GM18873 (cell line): ENCODE measurements around the gene TTC7B.

Experiments used
- ATAC-seq: cut with Tn5 transposase; IDR thresholded peaks from one replicate; pipeline ENCODE4 v1.9.1; 2021; ENCODE audit warnings: mild to moderate bottlenecking, moderate library complexity, moderate number of reproducible peaks; ENCODE audit not compliant: unreplicated experiment, low FRiP score

Gene TTC7B

DNA sequence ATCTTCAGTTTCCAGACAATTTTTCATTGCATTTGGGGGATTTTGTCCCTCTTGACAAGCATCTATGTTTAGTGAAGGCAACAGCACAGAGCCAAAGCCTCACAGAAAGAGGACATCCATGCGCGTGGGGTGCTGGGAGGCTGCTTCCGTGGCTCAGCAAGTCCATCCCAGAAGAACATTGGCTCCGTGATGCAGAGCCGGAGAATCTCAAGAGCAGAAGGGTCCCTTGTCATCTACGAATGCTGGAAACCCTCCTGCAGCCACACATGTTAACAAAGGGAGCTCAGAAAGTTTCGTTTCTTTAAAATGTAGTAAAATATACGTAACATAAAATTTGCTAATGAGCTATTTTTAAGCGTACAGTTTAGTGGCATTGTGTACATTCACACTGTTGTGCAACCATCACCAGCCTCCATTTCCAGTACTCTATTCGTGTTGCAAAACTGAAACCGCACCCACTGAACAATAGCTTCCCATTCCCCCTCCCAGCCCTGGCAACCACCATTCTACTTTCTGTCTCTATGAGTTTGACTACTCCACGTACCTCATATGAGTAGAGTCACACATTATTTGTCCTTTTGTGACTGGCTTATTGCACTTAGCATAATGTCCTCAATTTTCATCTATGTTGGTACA, 185.9 kb downstream of the TTC7B start:
- no peak for ATAC-seq

DNA sequence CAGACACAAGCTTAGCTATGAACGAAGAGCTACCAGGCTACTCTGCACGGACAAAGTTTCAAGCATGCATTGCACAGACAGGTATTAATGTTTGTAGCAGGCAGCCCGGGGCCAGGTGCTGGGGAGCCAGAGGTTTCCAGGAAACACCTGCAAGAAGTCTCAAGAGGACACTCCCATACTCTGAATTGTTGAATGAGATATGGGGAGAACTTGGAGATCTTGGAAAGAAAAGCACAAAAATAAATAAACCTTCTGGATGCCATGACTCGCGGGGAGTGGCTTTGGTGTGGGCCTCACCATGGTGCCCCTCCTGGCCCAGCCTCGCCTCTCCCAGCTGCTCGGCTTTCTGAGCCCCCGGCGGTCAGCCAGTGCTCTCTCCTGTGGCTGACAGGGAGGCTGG, 186.8 kb downstream of the TTC7B start:
- ATAC-seq, result no peak

DNA sequence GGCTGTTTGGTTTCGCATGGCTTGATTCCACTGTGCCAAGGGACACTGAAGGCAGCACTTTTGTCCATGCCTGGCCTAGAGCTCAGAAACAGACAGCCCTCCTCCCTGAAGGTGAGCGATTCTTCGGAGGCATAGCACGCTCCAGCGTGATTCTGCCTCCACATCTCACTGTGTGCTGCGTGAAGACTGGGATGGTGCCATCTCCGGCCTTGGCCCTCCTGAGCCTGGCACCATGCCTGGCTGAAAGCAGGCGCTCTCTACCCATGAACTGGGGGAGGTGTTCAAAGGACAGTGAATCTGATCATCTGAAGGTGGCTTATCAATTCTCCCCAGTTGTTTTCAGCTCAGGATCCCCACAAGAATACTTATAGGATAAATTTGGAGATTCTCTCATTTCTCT, 187.4 kb downstream of the TTC7B start:
- ATAC-seq, result no peak

DNA sequence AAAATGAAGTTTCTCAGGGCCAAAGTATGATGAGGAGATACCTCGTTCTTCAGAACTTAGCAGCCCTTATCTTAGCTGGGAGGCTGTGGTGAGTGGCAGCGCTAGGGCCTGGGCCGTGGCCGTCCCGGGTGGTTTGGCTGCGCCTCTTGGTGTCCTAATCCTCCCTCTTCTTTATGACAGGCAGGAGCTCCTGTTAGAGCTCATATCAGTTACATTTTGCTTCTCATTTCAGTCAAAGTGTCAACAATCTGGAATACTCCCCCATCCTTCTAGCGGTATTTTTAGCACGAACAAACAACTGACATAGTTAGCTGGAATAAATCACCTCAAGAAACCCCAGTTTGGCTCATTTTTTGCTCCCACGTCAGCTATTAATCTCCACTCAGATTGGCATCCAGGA, 188.8 kb downstream of the TTC7B start:
- no peak for ATAC-seq

- ATAC-seq, result no peak
Measured at GRCh38 chr14:90626550-90626949, 189.7 kb downstream of the TTC7B start.

GRCh38 chr14:90625445-90625844, 190.8 kb downstream of the TTC7B start:
- no peak for ATAC-seq

DNA sequence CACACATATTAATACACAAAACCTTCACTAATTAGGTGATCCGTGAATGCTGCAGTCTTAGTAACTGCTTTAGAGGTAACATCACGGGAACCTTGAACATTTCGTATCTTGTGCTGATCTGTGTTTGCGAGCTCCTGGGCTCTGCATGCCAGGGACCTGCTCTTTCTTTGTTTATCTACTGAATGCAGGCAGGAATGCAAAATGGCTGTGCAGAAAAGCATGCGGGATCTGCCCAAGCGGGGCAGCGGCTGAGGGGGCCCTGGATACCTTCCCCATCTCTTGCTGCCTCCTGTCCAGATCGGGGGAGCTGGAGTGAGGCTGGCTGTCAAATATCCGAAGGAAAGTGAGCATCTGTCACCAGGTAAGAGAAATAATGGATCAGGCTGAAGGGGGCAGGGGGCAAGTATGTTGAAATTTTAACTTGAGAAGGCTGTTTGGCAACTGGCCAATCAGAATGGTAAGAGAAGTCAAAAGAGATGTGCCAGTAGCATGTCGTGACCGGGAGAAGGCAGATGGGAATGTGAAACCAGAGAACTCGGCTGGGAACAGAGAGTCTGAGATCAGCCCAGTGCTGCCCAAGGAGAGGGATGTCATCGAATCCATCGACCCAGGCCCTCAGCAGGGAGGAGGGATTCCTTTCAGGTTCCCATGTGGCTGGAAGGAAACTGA, 191.4 kb downstream of the TTC7B start:
- no peak for ATAC-seq

GRCh38 chr14:90624227-90624626, 192.0 kb downstream of the TTC7B start:
- ATAC-seq, result no peak

DNA sequence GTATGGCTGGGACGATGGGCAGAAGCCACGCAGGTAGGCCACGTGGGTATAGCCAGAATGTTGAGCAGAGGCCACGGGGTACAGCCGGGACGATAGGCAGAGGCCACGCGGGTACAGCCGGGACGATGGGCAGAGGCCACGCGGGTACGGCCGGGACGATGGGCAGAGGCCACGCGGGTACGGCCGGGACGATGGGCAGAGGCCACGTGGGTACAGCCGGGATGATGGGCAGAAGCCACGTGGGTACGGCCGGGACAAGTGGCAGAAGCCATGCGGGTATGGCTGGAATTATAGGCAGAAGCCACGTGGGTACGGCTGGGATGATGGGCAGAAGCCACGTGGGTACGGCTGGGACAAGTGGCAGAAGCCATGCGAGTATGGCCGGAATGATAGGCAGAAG, 195.0 kb downstream of the TTC7B start:
- no peak for ATAC-seq

DNA sequence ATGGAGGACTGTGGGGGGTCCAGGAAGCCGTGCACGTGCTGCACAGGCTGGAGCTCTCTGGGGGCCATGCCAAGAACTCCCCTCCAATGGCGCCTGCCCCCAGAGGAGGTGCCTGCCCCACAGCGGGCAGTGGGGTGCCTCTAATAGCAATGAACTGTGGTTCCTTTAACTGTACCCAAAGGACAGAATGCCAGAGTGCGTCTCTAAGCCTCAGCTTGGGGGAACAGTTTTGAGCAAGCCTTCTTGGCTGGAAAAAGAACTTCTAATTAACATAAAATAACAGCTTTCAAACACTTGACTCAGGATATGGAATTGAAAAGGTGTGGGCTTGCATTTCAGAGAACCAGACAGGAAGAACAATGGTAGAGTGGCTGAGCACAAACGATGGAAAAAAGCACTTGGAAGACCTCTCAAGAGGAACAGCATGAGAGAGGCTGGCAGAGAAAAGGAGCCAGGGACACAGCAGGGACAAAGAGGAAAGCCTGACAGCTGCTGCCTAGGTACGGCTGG, 195.6 kb downstream of the TTC7B start:
- no peak for ATAC-seq

- no peak for ATAC-seq
Measured at GRCh38 chr14:90619911-90620310, 196.3 kb downstream of the TTC7B start.

GRCh38 chr14:90617961-90618360, 198.3 kb downstream of the TTC7B start:
- no peak for ATAC-seq

GRCh38 chr14:90616881-90617280, 199.3 kb downstream of the TTC7B start:
- ATAC-seq, result no peak

GRCh38 chr14:90616313-90616712, 199.9 kb downstream of the TTC7B start:
- ATAC-seq, result no peak

DNA sequence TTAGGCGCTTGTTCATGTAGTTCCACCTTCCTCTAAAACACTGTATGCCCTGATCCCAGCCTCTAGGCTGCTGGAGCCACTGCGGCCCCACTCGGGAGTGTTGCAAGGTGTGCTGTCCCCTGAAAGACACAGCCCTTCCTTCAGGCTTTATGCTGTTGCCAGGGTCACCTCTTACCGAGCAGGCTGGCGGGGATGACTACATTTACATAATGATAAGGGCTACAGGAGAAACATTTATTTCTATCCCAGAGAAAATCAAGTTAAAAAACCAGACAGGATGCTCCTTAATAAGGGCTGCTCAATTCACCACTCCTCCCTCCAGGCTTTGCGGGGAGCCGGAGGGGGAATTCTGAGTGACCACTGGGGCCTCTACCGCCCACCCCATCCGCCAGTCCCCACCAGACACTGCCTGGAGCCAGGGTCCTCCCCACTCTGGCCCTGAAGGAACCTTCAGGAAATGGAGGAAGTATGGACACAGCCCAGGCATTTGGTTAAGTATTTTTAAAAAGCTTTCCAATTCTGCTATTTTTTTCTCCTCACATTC, 200.6 kb downstream of the TTC7B start:
- no peak for ATAC-seq

DNA sequence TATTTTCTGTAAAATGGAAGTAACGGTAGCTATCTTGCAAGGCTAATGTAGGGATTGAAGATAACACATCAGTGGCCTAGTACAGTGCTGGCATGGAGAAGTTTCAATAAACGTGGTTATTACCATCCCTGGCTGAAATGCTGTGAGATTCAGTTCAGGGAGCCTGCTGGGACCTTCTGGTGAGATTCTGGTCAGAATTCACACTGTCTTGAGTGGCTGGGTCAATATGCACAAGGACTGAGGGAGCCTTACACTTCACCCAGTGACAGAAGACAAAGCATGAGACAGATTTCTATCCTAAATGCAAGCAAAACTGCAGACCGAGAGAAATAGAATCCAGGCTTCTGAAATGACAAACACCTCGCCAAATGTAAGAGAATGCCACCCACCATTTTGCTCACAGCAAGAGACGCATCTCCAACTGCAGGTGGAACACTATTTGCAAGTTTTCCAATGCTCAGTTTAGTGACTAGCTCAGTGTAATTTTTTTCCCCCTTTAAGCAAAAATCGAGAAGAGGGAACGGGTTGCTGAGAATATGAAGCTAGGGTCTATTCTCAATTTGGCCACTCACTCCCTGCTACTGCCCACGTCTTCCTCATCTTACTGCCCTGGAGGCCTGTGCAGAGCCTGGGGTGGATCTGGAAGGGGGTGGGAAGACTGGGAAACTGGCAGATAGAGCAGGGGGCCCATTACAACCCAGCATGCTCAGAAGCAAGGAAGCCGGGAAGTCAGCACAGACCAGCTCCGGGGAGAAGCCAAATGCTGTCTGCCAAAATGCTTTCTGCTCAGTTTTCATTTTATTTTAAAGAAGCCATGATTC, 201.3 kb downstream of the TTC7B start:
- ATAC-seq, result no peak

GRCh38 chr14:90613997-90614396, 202.2 kb downstream of the TTC7B start:
- no peak for ATAC-seq

GRCh38 chr14:90613453-90613852, 202.8 kb downstream of the TTC7B start:
- no peak for ATAC-seq

GRCh38 chr14:90612801-90613200, 203.4 kb downstream of the TTC7B start:
- no peak for ATAC-seq

DNA sequence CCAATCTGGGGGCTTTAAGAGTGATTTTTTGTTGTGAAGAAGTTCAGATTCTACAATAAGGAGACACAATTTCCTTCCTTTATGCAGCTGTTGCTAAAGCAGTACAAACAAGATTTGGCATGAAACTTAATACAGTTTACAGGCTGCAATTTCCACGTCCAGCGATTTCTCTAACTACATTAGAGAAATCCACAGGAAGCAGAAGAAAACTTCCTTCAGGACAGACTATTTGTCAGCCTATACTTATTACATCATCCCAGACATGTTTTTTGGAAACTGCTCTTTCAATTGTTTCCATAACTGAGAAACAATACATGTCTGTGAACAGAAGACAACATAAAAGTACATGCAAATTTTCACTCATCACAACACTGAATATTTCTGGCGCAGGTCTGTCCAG, 204.3 kb downstream of the TTC7B start:
- no peak for ATAC-seq

DNA sequence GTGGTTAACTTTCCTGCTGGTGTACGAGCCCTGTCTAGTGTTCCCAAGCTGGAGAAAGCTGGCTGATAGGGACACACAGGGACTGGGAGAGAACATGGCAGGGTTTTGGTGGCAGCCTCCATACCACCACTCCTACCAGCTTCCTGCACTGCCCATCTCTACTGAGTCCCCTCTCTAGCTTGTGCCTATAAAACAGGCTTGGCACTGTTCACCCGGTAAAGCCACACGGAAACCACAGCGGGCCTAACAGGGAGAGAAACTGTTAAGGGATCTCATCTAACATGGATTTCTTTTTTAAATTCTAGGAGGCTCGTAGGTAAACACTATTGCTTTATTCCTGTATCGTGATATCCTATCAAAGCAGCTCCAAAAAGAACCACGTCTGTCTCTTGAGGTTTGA, 204.7 kb downstream of the TTC7B start:
- ATAC-seq, result no peak
